COLO829 (cell line): Measurements from ENCODE around the gene UTP15.

Experiments
- DNase-seq: peaks from one replicate; pipeline ENCODE4 v3.0.0; 2012; ENCODE audit warnings: low spot score

UTP15 gene

GRCh38 chr5:73623901-73624404 is 58.4 kb downstream of the UTP15 start:
- no peak for DNase-seq

GRCh38 chr5:73624888-73625287 is 59.3 kb downstream of the UTP15 start:
- DNase-seq: no peak

GRCh38 chr5:73625372-73625943 is 59.9 kb downstream of the UTP15 start:
- DNase-seq: no peak

GRCh38 chr5:73625944-73626811 is 60.6 kb downstream of the UTP15 start, which contains the start of gene ARHGEF28:
Gene ARHGEF28 (plus strand): TSS chr5:73626196. CDS start chr5:73684852, 58,656 bp downstream.
- peak; percentile 8 for DNase-seq

- no peak for DNase-seq
Observed at GRCh38 chr5:73626814-73627313, 61.3 kb downstream of the UTP15 start.

- DNase-seq: no peak
Observed at GRCh38 chr5:73629456-73629855, 63.9 kb downstream of the UTP15 start.

GRCh38 chr5:73630765-73631164 is 65.2 kb downstream of the UTP15 start:
- DNase-seq: no peak

- DNase-seq: no peak
Observed at GRCh38 chr5:73631500-73631899, 66.0 kb downstream of the UTP15 start.
